ENCODE results near the gene TPI1.

Gene TPI1

DNA sequence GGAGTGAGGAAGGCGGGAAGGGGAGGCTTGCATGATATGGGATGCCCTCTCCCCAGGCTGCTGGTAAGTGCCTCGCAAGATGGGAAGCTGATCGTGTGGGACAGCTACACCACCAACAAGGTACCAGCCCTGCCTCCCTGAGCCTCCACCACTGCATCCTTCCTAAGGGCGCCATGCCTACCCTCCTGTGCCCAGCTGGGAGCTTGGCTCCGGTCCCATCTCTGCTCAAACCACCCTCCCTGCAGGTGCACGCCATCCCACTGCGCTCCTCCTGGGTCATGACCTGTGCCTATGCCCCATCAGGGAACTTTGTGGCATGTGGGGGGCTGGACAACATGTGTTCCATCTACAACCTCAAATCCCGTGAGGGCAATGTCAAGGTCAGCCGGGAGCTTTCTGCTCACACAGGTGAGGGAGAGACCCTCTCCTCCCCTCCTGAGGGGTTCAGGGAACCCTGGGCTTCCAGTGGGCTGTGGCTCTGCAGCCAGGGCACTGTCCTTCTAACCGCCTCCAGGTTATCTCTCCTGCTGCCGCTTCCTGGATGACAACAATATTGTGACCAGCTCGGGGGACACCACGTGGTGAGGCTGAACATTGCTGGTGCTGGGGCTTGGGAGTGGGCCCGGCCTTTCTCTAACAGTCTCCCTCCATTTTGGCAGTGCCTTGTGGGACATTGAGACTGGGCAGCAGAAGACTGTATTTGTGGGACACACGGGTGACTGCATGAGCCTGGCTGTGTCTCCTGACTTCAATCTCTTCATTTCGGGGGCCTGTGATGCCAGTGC, 24.0 kb upstream of the TPI1 start:
- in situ Hi-C loops (cut with MboI; ENCODE audit: low sequenced_read_pairs, unreplicated experiment): no loop called here
- TF ChIP-seq, protein P1, sequence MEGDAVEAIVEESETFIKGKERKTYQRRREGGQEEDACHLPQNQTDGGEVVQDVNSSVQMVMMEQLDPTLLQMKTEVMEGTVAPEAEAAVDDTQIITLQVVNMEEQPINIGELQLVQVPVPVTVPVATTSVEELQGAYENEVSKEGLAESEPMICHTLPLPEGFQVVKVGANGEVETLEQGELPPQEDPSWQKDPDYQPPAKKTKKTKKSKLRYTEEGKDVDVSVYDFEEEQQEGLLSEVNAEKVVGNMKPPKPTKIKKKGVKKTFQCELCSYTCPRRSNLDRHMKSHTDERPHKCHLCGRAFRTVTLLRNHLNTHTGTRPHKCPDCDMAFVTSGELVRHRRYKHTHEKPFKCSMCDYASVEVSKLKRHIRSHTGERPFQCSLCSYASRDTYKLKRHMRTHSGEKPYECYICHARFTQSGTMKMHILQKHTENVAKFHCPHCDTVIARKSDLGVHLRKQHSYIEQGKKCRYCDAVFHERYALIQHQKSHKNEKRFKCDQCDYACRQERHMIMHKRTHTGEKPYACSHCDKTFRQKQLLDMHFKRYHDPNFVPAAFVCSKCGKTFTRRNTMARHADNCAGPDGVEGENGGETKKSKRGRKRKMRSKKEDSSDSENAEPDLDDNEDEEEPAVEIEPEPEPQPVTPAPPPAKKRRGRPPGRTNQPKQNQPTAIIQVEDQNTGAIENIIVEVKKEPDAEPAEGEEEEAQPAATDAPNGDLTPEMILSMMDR (IDR thresholded peaks at IDR 0.05; ENCODE audit: borderline replicate concordance, control extremely low read depth, extremely low read depth, insufficient read depth, missing control alignments): no peak
- DNase-seq (ENCODE audit: low spot score): no peak

DNA sequence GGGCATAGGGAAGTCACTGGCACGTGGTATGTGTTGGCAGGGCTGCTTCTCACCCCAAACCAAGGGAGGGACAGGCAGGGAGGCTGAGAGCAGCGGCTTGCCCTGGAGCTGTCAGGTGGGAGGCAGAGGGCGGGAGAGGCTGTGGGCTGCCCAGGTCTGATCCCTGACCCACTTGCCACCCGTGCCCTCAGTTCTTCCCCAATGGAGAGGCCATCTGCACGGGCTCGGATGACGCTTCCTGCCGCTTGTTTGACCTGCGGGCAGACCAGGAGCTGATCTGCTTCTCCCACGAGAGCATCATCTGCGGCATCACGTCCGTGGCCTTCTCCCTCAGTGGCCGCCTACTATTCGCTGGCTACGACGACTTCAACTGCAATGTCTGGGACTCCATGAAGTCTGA, 21.9 kb upstream of the TPI1 start:
- TF ChIP-seq, protein P1 (IDR thresholded peaks at IDR 0.05; ENCODE audit: borderline replicate concordance, control extremely low read depth, extremely low read depth, insufficient read depth, missing control alignments): no peak
- in situ Hi-C loops (cut with MboI; ENCODE audit: low sequenced_read_pairs, unreplicated experiment): no loop called here
- no peak for DNase-seq (ENCODE audit: low spot score)

DNA sequence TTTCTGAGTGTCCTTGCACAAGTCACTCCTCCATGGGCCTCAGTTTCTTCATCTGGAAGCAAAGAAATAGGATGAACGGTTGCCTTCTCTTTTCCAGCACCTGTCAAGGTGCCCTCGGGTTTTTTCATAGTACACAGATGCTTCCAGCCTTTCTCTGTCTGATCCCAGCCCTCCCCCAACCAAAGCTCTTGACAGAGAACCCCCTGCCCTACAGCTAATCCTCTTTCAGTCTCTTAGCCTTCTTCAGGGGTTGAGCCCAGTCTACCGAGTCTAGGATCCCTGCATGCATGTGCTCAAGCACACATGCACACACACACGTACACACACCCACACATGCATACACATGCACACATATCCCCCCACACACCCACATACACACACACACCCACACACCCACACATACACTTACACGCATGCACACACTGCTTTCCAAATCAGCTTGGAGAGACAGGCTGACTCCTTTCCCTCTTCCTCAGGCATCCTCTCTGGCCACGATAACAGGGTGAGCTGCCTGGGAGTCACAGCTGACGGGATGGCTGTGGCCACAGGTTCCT, 20.9 kb upstream of the TPI1 start:
- DNase-seq (ENCODE audit: low spot score): no peak
- TF ChIP-seq, protein P1 (IDR thresholded peaks at IDR 0.05; ENCODE audit: borderline replicate concordance, control extremely low read depth, extremely low read depth, insufficient read depth, missing control alignments): no peak
- in situ Hi-C loops (cut with MboI; ENCODE audit: low sequenced_read_pairs, unreplicated experiment): no loop called here

GRCh38 chr12:6847676-6848075, 19.7 kb upstream of the TPI1 start:
- in situ Hi-C loops (cut with MboI; ENCODE audit: low sequenced_read_pairs, unreplicated experiment): no loop called here
- TF ChIP-seq, protein P1 (IDR thresholded peaks at IDR 0.05; ENCODE audit: borderline replicate concordance, control extremely low read depth, extremely low read depth, insufficient read depth, missing control alignments): no peak
- DNase-seq (ENCODE audit: low spot score): no peak

GRCh38 chr12:6849427-6849826, 17.9 kb upstream of the TPI1 start:
- TF ChIP-seq, protein P1 (IDR thresholded peaks at IDR 0.05; ENCODE audit: borderline replicate concordance, control extremely low read depth, extremely low read depth, insufficient read depth, missing control alignments): no peak

GRCh38 chr12:6849976-6850560, 17.3 kb upstream of the TPI1 start:
- TF ChIP-seq, protein P1 (IDR thresholded peaks at IDR 0.05; ENCODE audit: borderline replicate concordance, control extremely low read depth, extremely low read depth, insufficient read depth, missing control alignments): no peak
- in situ Hi-C loops (cut with MboI; ENCODE audit: low sequenced_read_pairs, unreplicated experiment): no loop called here
- DNase-seq (ENCODE audit: low spot score): no peak

More at GRCh38 chr12:6849427-6849826, 17.9 kb upstream of the TPI1 start:
- in situ Hi-C loops (cut with MboI; ENCODE audit: low sequenced_read_pairs, unreplicated experiment): no loop called here
- no peak for DNase-seq (ENCODE audit: low spot score)

Data from GM13976 (cell line).